Measurements from ENCODE around the gene ZNF324.

The ZNF324 gene

DNA sequence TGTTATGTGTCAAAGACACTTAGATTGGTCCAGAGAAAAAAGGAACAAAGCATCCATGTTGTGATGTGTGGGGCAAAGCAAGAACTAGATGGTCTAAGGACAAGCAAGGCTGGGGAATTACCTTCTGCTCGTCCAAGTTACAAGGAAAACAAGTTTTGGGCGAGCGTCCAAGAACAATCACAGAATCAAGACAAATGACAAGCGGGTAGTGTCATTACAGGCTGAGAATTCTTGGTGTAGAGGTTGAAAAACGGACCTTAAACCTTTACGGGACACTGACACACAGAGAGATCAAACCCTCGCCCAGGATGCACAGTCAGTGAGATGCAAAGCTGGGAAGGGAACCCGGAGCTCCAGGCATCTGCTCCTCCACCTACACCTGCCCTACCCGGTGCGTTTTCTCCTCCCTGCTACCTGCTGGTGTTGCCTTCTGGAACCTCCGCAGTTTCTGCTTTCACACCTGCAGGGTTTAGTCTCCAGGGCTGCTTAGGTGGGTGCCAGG is 16.0 kb upstream of the ZNF324 start:
- H3K9me3 ChIP-seq (replicated peaks in 1 of 11) = peaks cover 36 to 49% (median 42%) of the 10 kb centered on the region in 11 experiments
- H3K4me2 ChIP-seq = peak overlapping the region; percentile 82 to 97 (median 89)
- peaks cover 6 to 25% (median 17%) of the 10 kb centered on the region in 11 experiments; a peak in 16 of 22 replicates for H3K36me3 ChIP-seq
- H3K4me3 ChIP-seq = peak overlapping the region; percentile 63 to 92 (median 86)
- peak overlapping the region in 5 of 11 experiments; percentile 77 to 88 (median 81); a peak in 6 of 22 replicates for H3K9ac ChIP-seq
- H3K4me1 ChIP-seq = peaks cover 0 to 16% (median 9%) of the 10 kb centered on the region in 10 experiments; a peak in 14 of 20 replicates
- peaks cover 0 to 10% (median 0%) of the 10 kb centered on the region in 11 experiments; a peak in 1 of 22 replicates for H4K20me1 ChIP-seq
- H3K27ac ChIP-seq = peak overlapping the region in 1 of 11 experiments; percentile 61; a peak in 1 of 22 replicates
- no peak for TF ChIP-seq Cebpa-rat (IDR thresholded peaks at IDR 0.05)
- H3K27me3 ChIP-seq = peaks cover 0 to 25% (median 20%) of the 10 kb centered on the region in 11 experiments; a peak in 15 of 22 replicates

DNA sequence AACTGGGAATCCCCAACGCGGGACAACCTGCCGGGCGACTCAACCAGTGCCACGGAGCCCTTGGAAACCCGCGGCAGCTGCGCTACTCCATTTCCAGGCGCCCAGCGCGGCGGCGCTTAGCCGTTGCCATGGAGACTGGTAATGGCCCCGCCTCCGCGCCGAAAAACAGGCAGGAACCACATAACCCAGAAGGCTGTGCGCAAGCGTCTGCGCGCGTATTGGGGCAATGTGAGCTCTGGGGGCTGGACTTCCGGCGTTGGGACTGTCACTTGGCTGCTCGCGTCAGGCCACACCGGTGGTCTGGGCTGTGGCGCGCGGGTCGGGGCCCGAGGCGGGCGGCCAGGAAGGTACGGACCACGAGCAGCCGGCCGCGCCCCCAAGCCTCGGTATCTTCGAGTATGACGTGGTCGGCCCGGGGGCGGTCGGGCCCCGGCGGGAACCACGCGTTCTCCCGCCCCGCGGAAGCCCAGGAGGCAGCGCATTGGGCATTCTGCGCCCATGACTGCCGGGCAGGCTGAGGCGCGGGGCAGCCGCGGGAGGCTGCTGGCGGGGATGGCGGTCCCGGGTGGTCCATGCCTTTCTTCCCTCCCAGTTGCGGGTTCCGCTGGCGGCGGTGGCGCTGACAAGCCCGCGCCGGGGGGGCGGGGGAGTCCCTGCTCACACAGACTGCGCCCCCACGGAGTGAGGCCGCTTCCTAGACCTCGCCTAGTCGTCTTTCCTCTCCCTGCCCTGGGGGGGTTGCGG is 15.3 kb upstream of the ZNF324 start, which contains the start of gene ZNF324B:
TSS of gene ZNF324B (plus strand) at position 265 of the 744 bp plus-strand sequence. CDS start 2,080 bp downstream, outside the sequence.
- TF ChIP-seq Cebpa-rat (IDR thresholded peaks at IDR 0.05) = no peak
- Histone ChIP-seq H3K27ac (peak within 1 kb of the TSS in 10 of 11 experiments; percentile 41 to 75 (median 66); a peak in 19 of 22 replicates), H3K4me2 (peak within 1 kb of the TSS; percentile 82 to 97 (median 92)), H3K9me3 (replicated peaks in 1 of 11) (peaks cover 36 to 44% (median 42%) of the 10 kb centered on the region in 11 experiments), H3K4me3 (peak within 1 kb of the TSS; percentile 63 to 92 (median 86)), H4K20me1 (peaks cover 0 to 10% (median 0%) of the 10 kb centered on the region in 11 experiments; a peak in 1 of 22 replicates), H3K4me1 (peaks cover 0 to 16% (median 9%) of the 10 kb centered on the region in 10 experiments; a peak in 14 of 20 replicates), H3K27me3 (peaks cover 0 to 25% (median 20%) of the 10 kb centered on the region in 11 experiments; a peak in 15 of 22 replicates), H3K9ac (peak within 1 kb of the TSS; percentile 72 to 88 (median 79)), H3K36me3 (peaks cover 10 to 31% (median 23%) of the 10 kb centered on the region in 11 experiments; a peak in 20 of 22 replicates)

DNA sequence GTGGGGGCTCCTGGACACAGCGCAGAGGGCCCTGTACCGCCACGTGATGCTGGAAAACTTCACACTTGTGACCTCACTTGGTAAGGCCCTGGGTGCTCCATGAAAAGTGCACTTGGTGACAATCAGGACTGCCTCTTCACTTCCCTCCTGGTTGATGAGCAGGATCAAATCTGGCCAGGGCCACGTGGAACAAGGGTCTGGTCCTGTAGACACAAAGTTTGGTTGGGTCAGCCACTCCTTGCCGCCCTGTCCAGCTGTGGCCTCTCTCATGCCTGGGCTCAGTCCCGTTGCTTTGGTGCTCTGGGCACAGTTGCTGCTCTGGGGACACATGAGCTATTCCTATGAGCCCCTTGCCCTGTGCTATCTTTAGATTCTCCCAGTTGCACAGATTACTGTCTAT is 13.1 kb upstream of the ZNF324 start:
- TF ChIP-seq Cebpa-rat (IDR thresholded peaks at IDR 0.05) = no peak
- Histone ChIP-seq H3K4me2 (no peak overlapping the region), H3K9me3 (replicated peaks in 1 of 11) (peaks cover 16 to 22% (median 21%) of the 10 kb centered on the region in 11 experiments), H3K4me3 (no peak overlapping the region), H3K36me3 (peaks cover 20 to 51% (median 35%) of the 10 kb centered on the region in 11 experiments), H4K20me1 (peaks cover 0 to 10% (median 0%) of the 10 kb centered on the region in 11 experiments; a peak in 1 of 22 replicates), H3K27ac (no peak overlapping the region), H3K27me3 (peaks cover 0 to 25% (median 20%) of the 10 kb centered on the region in 11 experiments; a peak in 15 of 22 replicates), H3K9ac (no peak overlapping the region), H3K4me1 (peaks cover 0 to 16% (median 9%) of the 10 kb centered on the region in 10 experiments; a peak in 14 of 20 replicates)

DNA sequence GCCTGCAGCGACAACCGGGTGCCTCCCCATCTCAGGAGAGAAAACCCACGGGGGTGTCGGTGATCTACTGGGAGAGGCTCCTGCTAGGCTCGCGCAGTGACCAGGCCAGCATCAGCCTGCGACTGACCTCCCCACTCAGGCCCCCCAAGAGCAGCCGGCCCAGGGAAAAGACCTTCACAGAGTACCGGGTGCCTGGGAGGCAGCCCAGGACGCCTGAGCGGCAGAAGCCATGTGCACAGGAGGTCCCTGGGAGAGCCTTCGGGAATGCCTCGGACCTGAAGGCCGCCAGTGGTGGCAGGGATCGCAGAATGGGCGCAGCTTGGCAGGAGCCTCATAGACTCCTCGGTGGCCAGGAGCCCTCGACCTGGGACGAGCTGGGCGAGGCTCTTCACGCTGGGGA is 11.6 kb upstream of the ZNF324 start:
- H3K36me3 ChIP-seq = peaks cover 20 to 63% (median 37%) of the 10 kb centered on the region in 11 experiments
- H3K9me3 ChIP-seq (replicated peaks in 1 of 11) = peaks cover under 1 to 6% (median 5%) of the 10 kb centered on the region in 11 experiments; a peak in 19 of 22 replicates
- peaks cover 0 to 10% (median 0%) of the 10 kb centered on the region in 11 experiments; a peak in 1 of 22 replicates for H4K20me1 ChIP-seq
- H3K4me3 ChIP-seq = no peak overlapping the region
- H3K27me3 ChIP-seq = peaks cover 0 to 10% (median 9%) of the 10 kb centered on the region in 11 experiments; a peak in 15 of 22 replicates
- no peak overlapping the region for H3K9ac ChIP-seq
- H3K4me1 ChIP-seq = peaks cover 0 to 16% (median 9%) of the 10 kb centered on the region in 10 experiments; a peak in 14 of 20 replicates
- H3K27ac ChIP-seq = no peak overlapping the region
- H3K4me2 ChIP-seq = no peak overlapping the region
- no peak for TF ChIP-seq Cebpa-rat (IDR thresholded peaks at IDR 0.05)

DNA sequence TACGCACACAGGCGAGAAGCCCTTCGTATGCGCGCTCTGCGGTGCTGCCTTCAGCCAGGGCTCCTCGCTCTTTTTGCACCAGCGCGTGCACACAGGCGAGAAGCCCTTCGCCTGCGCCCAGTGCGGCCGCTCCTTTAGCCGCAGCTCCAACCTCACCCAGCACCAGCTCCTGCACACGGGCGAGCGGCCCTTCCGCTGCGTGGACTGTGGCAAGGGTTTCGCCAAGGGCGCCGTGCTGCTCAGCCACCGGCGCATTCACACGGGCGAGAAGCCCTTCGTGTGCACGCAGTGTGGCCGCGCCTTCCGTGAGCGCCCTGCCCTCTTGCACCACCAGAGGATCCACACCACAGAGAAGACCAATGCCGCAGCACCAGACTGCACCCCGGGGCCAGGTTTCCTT is 10.8 kb upstream of the ZNF324 start:
- no peak overlapping the region for H3K9ac ChIP-seq
- no peak overlapping the region for H3K4me3 ChIP-seq
- no peak for TF ChIP-seq Cebpa-rat (IDR thresholded peaks at IDR 0.05)
- peaks cover 0 to 10% (median 0%) of the 10 kb centered on the region in 11 experiments; a peak in 1 of 22 replicates for H4K20me1 ChIP-seq
- no peak overlapping the region for H3K4me2 ChIP-seq
- H3K27me3 ChIP-seq = peaks cover 0 to 2% (median 1%) of the 10 kb centered on the region in 11 experiments; a peak in 13 of 22 replicates
- peaks cover 20 to 63% (median 37%) of the 10 kb centered on the region in 11 experiments for H3K36me3 ChIP-seq
- H3K27ac ChIP-seq = no peak overlapping the region
- H3K4me1 ChIP-seq = peaks cover 0 to 11% (median 8%) of the 10 kb centered on the region in 10 experiments; a peak in 14 of 20 replicates
- no peaks in the 10 kb centered on the region; a peak in 1 of 22 replicates for H3K9me3 ChIP-seq (replicated peaks in 1 of 11)

DNA sequence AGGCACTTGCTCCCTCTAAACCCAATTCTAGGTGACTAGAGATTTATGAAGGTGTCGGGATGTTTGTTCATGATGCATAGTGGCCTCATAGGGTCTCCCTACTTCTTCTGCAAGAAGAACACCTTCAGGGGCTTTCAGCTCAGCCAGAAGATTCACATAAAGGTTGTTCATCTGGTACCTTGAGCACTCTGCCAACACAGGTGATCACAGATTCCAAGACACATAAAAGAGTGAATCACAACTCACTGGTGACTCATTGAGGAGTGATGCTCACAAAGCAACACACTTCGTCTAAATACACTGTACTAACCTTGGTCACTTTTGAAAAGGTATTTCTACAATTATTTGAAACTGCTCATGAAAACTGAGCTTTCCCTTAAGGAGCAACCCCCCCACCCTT is 6.8 kb upstream of the ZNF324 start:
- no peaks in the 10 kb centered on the region; a peak in 1 of 22 replicates for H3K9me3 ChIP-seq (replicated peaks in 1 of 11)
- H3K4me3 ChIP-seq = no peak overlapping the region
- peaks cover 0 to 14% (median 9%) of the 10 kb centered on the region in 11 experiments; a peak in 13 of 22 replicates for H3K27me3 ChIP-seq
- no peak overlapping the region for H3K27ac ChIP-seq
- no peak overlapping the region for H3K4me2 ChIP-seq
- no peak for TF ChIP-seq Cebpa-rat (IDR thresholded peaks at IDR 0.05)
- peaks cover 0 to 11% (median 8%) of the 10 kb centered on the region in 10 experiments; a peak in 14 of 20 replicates for H3K4me1 ChIP-seq
- H3K9ac ChIP-seq = no peak overlapping the region
- peaks cover 13 to 44% (median 24%) of the 10 kb centered on the region in 11 experiments; a peak in 21 of 22 replicates for H3K36me3 ChIP-seq
- no peaks in the 10 kb centered on the region; a peak in 1 of 22 replicates for H4K20me1 ChIP-seq

DNA sequence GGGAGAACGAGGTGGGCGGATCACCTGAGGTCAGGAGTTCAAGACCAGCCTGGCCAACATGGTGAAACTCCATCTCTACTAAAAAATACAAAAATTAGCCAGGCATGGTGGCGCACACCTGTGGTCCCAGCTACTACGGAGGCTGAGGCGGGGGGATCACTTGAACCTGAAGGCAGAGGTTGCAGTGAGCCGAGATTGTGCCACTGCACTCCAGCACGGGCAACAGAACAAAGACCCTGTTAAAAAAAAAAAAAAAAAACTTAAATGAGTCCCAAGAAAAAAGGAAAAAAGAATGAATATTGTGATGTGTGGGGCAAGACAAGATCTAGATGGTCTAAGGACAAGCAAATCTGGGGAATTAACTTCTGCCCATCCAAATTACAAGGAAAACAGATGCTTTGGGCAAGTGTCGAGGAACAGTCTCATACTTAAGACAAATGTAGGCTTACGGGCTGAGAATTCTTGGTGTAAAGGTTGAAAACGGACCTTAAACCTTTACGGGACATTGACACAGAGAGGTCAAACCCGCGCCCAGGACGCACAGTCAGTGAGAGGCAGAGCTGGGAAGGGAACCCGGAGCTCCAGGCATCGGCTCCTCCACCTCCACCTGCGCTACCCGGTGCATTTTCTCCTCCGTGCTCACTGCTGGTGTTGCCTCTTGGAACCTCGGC is 656 bp upstream of the ZNF324 start:
- H3K9ac ChIP-seq = peak overlapping the region in 10 of 11 experiments; percentile 32 to 95 (median 88); a peak in 13 of 22 replicates
- H3K36me3 ChIP-seq = peaks cover 12 to 28% (median 17%) of the 10 kb centered on the region in 11 experiments; a peak in 20 of 22 replicates
- no peak overlapping the region for H3K27ac ChIP-seq
- no peak for TF ChIP-seq Cebpa-rat (IDR thresholded peaks at IDR 0.05)
- peak overlapping the region; percentile 85 to 100 (median 97) for H3K4me3 ChIP-seq
- H3K4me1 ChIP-seq = peaks cover 14 to 41% (median 29%) of the 10 kb centered on the region in 10 experiments
- peaks cover 0 to 31% (median 24%) of the 10 kb centered on the region in 11 experiments; a peak in 18 of 22 replicates for H3K27me3 ChIP-seq
- peak overlapping the region; percentile 84 to 99 (median 93) for H3K4me2 ChIP-seq
- peaks cover 0 to 33% (median 23%) of the 10 kb centered on the region in 11 experiments; a peak in 20 of 22 replicates for H4K20me1 ChIP-seq
- H3K9me3 ChIP-seq (replicated peaks in 1 of 11) = peaks cover 0 to 6% (median 0%) of the 10 kb centered on the region in 11 experiments; a peak in 4 of 22 replicates
